Stimulated activated CD4-positive, alpha-beta T cell treated with anti-CD3 and anti-CD28 coated beads, Interleukin-4, amount 100 ng/mL, for 24 hours (primary cell): ENCODE results near the gene GRPEL2.

ENCODE experiments used
- DNase-seq: peaks from one replicate; pipeline ENCODE4 v3.0.0-alpha.2; 2020

The GRPEL2 gene

DNA sequence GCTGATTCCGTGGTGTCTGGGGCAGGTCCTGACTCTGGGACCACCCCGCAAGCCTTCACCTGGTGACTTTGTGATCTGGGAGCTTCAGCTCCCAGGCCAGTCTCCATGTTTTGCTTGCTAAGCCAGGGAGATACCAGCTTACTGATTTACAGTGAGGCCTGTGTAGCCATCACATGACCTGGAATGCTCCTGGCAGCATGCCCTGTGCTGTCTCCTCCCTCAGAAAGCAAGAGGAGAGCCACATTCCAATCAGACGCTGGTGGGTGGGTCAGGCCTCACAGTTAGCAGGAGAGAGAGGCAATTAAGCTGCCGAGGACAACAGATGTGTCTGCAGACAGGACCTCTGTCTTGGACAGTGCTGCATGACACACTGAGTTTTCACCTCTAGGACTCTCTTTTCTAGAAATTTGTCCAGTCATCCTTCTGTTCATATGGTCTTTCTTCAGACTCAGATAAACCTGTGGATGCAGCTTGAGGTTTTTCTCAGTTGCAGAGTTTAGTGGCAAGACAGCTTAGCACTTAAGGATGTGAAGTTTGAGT, 24.4 kb upstream of the GRPEL2 start:
- DNase-seq, result no peak

DNA sequence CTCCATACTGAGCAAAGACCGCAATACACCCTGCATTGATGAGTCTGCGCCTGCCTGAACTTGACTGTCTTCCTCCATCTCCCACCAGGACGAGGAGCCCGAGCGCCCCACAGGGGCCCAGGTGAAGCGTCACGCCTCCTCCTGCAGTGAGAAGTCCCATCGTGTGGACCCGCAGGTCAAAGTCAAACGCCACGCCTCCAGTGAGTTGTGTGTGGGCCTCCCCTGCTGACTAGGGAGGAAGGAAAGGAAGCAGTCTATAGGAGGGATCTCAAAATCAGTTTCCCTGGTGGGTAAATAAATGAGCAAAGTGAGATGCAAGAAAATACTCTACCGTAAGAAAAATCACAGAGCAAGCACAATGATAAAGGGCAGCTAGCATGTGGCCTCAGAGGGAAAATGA, 22.8 kb upstream of the GRPEL2 start:
- no peak for DNase-seq

DNA sequence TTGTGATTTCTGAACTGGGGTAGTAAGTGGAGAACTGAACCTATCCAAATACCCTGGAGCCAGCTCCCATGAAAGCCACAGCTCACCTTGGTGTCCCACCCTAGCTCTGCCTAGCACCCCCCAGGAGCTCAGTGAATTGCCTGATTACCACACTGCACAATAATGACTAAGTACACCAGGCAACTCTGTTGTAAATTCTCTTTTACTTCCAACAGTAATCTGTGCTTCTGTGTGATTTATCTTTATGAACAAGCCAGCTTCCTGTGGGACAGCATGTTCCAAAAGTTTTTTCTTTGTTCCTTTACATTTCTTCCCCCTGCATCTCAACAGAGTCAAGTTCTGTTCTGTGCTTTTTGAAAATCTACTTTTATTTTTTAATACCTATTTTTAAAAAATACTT, 22.1 kb upstream of the GRPEL2 start:
- no peak for DNase-seq

DNA sequence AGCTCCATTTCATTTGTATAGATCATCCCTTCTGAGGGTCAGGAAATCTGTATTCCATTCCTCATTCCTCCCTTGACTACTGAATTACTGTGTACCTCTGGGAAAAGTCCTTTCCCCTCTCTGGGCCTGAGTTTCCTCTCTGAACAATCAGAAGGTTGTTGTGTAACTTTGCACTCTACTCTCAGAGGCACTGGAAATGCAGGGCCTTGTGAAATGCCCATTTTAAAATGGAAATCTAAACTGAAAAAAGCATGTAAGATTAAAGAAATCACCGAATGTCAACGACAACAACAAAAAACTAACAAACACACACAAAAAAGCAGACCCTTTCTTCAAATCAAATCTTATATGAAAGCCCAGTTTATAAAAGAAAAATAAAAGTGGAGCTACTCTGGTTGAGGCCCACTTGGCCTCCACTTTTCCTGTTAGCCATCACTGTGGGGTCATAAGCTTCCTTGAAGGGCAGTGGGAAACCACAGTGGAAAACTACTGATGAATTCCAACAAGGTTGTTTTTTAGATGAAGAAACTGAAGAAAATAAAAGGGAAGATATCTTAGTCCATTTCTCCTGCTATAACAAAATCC, 21.6 kb upstream of the GRPEL2 start:
- no peak for DNase-seq

DNA sequence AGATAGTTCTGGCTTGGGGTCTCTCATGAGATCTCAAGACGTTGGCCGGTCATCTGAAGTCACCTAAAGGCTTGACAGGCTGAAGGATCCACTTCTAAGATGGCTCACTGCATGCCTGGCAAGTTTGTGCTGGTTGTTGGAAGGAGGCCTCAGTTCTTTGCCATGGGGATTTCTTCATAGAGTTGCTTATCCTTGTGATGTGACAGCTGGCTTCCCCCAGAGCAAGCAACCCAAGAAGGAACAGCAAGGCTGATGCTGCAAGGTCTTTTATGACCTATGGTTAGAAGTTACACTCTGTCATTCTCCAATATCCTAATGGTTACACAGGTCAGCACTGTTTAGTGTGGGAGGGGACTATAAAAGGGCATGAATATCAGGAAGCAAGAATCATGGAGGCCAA, 20.7 kb upstream of the GRPEL2 start:
- DNase-seq, result no peak

DNA sequence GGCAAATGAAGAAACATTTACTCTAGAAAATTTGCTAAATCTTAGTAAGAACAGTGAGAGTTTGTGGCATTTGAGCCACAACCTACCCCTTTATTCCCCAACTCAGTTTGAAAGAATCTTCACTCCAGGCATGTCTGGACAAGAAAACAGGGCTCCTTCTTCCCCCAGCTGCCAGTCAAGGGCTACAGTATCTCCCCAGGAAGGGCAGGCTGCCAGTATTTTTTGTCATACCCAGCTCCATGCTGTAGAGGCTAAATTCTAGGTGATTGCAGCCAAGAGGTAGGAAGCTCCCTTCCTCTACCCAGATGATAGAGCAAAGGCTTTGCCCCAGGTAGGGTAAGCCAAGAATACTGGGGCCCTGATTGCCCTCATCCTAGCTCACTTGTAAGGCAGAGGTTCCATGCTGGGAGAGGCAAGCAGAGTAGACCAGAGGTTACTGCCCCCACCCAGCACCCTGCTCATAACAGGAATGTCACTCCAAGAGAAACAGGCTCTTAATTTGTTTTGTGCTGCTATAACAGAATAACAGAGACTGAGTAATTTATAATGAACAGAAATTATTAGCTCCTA, 20.0 kb upstream of the GRPEL2 start:
- DNase-seq, result no peak

DNA sequence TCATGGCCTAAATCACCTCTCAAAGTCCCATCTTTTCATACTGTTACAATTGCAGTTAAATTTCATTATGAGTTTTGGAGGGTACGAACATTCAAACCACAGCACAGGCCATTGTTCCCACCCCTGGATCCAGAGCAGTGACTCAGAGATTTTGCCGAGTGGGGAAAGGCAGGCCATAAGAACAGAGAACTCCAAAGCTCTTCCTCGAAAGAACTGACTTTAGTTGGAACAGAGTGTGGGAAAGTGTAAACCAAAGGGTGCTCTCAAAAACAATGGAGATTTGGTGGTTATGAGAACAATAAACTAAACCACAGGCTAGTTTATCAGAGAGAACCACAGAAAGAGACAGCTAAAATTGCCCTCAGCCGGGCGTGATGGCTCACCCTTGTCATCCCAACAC, 19.4 kb upstream of the GRPEL2 start:
- DNase-seq, result no peak

DNA sequence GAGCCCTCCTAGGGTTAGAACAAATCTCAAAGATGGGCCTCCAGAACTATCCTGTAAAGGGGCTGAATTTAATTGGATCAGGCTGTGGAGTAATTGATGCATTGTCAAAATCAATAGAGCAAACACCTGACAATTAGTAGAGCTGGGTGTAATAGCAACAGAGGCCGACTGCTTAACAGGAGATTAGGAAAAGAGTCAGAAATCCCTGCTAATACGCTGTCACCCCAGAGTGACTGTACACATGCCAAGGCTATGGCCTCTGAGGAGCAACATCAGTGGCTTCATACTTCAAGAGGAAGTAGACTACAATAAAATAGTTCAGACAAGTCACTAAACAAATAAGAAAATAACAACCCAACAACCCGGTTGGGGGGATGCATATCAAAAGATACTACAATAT, 18.7 kb upstream of the GRPEL2 start:
- no peak for DNase-seq

DNA sequence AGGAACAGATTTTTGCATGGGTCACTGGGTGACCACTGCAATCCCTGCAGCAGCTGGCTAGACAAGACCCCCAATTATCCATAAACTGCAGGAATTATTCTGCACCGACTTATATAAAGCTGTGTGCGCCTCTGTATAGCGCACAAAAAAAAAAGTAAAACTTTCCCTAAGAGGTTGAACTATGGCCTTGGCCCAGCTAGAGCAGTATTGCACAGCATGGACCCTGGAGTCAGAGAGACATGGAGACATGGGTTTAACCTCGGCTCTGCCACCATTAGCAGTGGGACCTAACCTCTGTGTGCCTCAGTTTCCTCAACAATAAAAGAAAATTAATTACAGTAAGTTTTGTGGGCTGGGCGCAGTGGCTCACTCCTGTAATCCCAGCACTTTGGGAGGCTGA, 17.1 kb upstream of the GRPEL2 start:
- no peak for DNase-seq

DNA sequence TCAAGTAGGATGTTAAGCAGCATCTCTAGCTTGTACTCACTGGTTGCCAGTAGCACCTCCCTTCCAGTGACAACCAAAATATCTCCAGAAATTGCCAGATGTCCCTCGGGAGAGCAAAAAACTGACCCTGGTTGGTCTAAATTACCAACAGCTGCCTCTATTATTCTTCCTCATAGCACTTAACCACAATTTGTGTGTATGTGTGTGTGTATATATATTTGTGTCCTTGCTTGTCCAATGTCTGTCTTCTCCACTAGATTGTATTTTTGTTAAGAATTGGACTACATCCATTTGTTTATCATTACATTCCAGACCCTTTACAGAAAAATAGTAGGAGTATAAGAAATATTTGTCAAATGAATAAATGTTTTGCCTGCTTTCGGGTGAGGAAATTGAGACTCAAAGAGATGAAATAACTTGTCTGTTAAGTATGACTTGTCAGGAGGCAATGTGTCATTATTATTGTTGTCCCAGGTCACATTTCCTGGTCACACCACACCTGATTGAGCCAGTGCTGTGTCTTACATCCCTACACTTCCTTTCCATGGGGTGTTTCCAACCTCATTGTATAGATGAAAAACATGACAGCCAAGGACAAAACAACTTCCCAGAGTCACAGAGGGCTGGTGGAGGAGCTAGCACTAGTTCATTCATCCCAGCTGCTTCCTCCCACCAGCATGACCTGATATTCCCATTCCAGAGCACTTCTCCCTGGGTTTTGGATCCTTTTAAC, 11.4 kb upstream of the GRPEL2 start:
- no peak for DNase-seq

DNA sequence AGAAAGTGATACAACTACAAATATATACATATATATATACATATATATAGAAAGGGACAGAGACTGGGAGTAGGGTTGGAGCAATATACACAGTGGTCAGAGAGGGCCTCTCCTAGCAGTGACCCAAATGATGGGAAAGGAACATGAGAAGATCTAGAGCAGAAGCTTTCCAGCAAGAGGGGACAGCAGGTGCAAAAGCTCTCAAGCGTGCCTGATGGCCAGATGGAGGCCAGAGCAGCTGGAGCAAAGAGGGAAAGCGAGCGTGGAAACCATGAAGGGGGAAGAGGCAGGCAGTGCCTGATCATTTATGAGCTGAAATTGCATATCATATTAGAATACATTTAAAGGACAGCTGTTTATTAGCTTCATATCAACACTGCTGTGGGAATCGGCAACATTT, 7.6 kb upstream of the GRPEL2 start:
- DNase-seq, result no peak

DNA sequence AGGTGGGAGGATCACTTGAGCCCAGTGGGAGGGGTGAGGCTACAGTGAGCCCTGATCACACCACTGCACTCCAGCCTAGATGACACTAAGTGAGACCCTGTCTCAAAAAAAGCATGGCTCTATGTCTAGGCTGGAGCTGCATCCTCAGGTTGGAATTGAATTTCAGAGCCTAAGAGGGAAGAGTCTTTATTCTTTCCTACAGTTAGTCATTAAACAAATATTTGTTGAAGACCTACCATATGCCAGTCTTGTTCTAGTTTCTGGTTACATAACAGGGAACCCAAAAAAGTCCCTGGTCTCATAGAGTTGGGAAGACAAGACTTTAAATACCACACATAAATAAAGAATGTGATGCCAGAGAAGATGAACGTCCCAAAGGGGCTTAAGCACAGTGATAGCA, 6.9 kb upstream of the GRPEL2 start:
- DNase-seq, result no peak

DNA sequence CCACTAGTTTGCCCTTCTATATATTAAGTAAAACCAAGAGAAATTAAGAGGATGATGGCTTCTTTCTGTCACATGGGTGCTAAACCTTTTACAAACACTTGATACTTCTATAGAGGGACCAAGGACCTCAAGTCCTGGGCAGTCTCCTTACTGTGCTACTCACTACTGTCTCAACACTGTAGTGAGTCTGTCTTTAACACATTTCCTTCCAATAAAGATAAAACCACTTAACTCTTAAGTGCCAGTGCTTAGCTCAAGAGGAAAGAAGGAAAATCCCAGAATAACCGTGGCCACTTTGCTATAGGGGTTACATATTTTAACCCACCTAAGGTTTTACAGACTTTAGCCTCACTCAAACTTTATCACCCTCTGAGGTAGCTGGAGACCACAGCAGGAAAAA, 4.4 kb upstream of the GRPEL2 start:
- no peak for DNase-seq

DNA sequence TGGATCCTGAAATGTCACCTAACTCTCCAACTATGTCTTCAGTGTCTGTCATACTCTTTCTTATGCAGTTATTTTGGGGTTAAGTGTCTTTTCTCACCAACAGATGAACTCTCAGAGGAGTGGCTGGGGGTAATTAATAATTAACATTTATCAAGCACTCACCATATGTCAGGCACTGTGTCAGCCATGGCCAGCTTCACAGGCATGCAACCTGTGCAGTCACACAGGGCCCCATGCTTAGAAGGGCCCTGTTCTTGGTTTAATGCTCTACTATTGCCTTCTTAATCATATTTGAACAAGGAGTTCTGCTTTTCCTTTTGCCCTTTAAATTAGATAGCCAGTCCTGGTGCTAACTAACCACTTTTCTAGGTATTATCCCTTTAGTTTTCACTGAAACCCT, 3.4 kb upstream of the GRPEL2 start:
- no peak for DNase-seq

DNA sequence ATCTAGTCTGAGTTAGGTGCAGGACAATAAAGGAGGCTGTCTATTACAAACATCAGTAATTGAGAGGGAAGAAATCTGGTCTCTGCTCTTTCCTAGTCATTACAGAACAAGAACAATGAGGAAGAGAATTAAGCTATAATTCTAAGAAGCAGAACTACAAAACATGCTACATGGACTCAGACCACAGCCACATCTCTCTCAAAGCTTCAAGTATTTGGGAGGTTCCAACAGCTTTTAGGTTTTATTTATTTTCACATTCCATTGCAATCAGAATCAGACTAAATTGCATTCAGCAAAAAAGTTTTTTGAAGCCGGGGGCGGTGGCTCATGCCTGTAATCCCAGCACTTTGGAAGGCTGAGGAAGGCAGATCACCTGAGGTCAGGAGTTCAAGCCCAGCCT, 1.1 kb upstream of the GRPEL2 start:
- no peak for DNase-seq

DNA sequence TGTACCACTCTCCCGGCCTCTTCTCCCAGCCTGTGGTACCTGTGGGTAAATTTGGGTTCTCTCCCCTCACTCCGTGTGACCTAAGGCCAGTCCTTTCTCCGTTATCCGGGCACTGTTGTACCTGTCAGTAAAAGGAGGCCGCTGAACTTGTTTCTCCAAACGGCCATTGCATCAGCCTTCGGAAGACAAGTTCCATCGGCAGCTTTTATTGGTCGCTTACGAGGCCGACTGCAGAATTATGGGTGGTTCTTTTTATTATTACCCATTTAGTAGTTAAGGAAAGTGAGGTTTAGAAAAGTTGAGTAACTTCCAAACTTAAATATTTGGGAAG, 558 bp downstream of the GRPEL2 start:
- DNase-seq, result peak; percentile 40

DNA sequence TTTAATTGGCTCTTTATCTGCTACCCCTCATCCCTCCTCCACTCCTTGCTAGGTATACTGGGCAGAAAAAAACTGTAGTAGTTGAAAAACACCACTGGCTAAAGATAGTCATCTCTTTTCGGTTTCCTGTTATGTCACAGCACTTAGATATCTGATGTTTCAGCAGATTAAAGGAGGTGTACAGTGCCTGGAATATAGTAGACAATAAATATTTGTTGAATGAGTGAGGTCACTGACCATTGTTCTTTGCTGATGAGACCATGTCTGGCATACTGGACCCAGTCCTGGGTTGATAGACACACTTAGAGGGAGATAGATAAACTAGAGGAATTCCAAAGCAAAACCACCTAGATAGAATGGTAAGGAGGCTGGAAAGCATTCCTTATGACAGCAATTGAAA, 3.2 kb downstream of the GRPEL2 start:
- no peak for DNase-seq

DNA sequence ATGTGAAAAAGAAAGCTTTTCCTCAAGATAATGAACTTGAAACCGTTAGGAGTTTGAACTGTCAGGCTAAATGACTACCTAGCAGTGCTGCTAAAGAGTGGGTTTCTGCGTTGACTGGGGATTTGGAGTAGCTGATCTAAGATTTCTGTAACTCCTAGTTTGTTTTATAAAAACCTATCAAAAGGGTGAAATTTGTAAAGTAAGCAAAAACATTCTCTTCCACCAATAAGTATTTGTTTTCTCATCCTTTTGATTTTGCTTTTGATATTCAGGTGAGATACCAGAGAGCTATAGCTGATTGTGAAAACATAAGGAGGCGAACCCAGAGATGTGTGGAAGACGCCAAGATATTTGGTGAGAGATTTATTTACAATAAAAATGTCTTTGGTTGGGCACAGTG, 4.1 kb downstream of the GRPEL2 start:
- DNase-seq, result no peak

DNA sequence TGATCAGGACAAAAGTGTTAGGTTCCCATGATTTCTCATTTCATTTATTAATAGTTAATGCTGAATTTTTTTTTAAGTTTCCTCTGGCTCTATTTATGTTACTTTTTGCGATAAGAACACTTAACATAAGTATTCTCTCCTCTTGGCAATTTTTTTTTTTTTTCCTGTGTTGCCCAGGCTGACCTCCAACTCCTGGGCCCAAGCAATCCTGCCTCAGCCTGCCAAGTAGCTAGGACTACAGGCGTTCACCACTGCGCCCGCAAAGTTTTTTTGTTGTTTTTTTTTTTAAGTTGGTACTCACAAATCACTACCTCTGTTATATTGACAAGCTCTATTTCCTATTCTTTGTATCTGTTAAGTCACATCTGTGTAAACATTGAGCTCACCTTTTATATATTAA, 6.9 kb downstream of the GRPEL2 start:
- DNase-seq, result no peak

DNA sequence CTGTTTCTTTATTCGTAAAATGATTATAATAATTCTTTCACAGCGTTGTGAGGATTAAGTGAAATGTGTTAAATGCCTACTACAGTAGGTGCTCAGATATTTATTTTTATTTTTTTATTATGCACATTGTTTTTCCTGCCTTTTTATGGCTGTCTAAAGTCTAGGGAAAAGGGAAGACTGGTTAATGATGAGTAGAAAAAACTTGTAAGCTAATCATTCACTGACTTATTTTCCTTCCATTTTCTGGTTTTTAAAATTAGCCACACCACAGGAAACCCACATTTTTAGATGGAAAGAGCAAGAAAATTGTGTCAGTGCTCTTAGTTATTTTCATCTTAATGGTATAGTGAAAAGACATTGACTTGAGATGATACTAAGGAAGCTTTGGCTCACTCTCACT, 8.6 kb downstream of the GRPEL2 start:
- no peak for DNase-seq

DNA sequence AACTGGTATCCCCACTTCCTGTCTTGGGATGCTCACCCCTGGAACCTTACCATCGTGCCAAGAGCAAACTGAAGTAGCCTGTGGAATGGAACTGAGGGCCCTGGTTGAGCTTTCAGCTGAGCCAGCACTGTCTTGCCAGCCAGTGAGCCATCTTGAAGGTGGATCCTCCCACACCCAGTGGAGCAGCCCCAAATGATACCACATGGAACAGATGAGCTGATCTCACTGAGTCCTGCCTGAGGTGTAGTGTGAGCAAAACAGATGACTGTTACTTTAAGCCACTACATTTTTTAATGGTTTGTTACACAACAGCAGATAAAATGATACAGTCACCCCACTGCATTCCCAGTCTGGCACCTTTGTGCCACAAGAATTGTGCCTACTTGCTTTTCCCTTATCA, 10.4 kb downstream of the GRPEL2 start:
- peak; percentile 26 for DNase-seq

DNA sequence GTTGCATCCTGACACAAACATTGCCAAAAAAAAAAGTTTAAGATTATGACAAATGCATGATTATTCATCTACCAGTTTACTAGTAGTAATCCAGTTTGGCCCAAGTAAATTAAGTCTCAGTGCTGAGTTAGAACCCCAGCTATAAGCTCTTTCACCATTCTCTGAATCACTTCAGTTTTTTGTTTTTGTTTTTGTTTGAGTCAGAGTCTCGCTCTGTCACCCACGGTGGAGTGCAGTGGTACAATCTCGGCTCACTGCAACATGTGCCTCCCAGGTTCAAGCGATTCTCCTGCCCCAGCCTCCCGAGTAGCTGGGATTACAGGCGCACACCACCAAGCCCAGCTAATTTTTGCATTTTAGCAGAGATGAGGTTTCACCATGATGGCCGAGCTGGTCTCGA, 11.1 kb downstream of the GRPEL2 start:
- peak; percentile 20 for DNase-seq

DNA sequence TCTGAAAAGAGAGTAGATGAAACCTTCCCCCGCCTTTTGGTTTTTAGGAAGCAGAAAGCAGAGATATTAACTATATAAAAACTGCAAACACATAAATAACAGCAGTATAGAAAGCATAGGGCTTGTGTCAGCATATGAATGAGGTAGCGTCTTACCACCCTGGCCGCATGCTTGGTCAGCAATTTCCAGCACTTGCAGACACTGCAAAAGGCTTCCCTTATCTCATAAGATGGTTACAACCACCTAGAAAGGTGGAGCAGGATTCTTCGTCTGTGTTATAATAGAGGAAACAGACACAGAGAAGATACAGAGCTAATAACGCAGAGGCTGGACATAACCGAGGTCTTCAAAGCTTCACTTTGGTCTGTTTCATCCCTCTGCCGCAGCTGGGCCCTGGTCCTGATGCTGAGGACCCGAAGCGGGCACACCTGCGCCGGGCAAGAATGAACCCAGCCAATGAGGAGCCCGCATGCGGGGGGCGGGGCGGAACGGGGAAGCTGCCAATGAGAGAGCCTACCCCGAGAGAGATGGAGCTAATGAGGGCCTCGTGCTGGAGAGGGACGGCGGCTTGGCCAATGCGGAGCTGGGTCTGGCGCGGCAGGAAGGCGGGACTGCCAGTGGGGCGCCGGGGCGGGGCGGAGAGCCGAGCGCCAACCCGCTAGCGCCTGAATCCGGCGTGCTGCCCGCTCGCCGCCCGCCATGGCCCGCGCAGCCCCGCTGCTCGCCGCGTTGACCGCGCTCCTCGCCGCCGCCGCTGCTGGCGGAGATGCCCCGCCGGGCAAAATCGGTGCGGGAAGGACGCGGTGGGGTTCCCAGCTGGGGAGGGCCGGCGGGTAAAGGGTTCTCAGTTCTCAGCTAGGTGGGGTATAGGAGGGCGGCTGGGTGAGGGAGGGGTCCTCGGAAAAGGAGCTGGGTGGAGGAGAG, 12.3 kb downstream of the GRPEL2 start, which contains the start of gene PCYOX1L:
Gene PCYOX1L, plus strand, starts transcription at position 677 of the 924 bp plus-strand sequence. Its CDS starts 23 bp downstream, at position 700.
- peak; percentile 99 for DNase-seq

DNA sequence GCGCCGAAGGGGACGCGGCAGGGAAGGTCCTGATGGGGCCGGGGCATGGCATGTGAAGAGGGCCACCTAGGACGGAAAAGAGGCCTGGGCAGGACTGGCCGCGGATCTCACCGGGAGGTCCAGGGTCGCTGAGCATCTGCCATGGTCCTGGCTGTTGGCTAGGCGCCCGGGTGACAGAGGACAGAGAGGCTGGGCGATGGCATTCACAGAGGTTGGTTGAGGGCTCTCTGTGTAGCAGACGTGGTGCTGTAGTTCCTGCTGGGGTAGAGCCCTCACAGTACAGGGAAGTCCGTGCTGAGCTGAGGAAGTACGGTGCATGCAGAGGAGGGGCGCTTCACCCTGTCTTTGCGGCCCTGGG, 13.0 kb downstream of the GRPEL2 start:
- DNase-seq, result peak; percentile 23
